Stomach (tissue), 9 donors: ENCODE measurements around the gene ADAMTSL4. TPM values are rescaled to one million over a fixed set of nuclear protein-coding genes. Genes with fewer than 3 reads are reported as not detected.

ENCODE experiments used
- DNase-seq, 2 donors: peaks; one replicate each; pipeline versions ENCODE4 v3.0.0 to v3.0.0-alpha.2; 2013 to 2019
- H3K27ac ChIP-seq, 5 donors: fragments of 200-600 bp in 4 of 5; sonication (generic) in 4 of 5; one replicate each; pipeline ENCODE4 v1.5.1; 2013 to 2019; ENCODE audit warnings: mild to moderate bottlenecking in 1 of 5, moderate library complexity in 1 of 5
- H3K27me3 ChIP-seq, 3 donors: fragments of 200-600 bp; sonication (generic); one replicate each; pipeline ENCODE4 v1.5.1; 2017 to 2019; ENCODE audit warnings: mixed run types in 1 of 3
- H3K36me3 ChIP-seq, 4 donors: fragments of 200-600 bp; sonication (generic); 1 replicate in 3 of 4; 2 replicates in 1 of 4; pipeline ENCODE4 v1.5.1; 2016 to 2019
- H3K4me1 ChIP-seq, 4 donors: fragments of 200-600 bp; sonication (generic); one replicate each; pipeline ENCODE4 v1.5.1; 2016 to 2019
- H3K4me3 ChIP-seq, 4 donors: fragments of 200-600 bp; sonication (generic) in 3 of 4; one replicate each; pipeline ENCODE4 v1.5.1; 2016 to 2019; ENCODE audit warnings: mild to moderate bottlenecking in 1 of 4
- H3K9me3 ChIP-seq, 4 donors: fragments of 200-600 bp; sonication (generic); one replicate each; pipeline ENCODE4 v1.5.1; 2016 to 2019
- EP300 ChIP-seq: sonication (generic); formaldehyde crosslinking; IDR thresholded peaks from one replicate; pipeline ENCODE4 v1.6.1; 2017; ENCODE audit warnings: antibody characterized with exemption
- POLR2A ChIP-seq, 4 donors: fragments of 450-650 bp; IDR thresholded peaks; one replicate each; pipeline ENCODE4 v1.6.1; 2016; ENCODE audit warnings: antibody characterized with exemption in 4 of 4, control low read depth in 2 of 4, mild to moderate bottlenecking in 1 of 4, moderate library complexity in 1 of 4
- POLR2AphosphoS5 ChIP-seq, 3 donors: sonication (generic); formaldehyde crosslinking; IDR thresholded peaks; one replicate each; pipeline ENCODE4 v1.6.1; 2016; ENCODE audit warnings: antibody characterized with exemption in 3 of 3
- WGBS, 5 donors: extraction: QIAGEN DNeasy Blood & Tissue Kit in 3 of 5; methylation state at CpG; one replicate each; pipeline versions ENCODE4 v1.1.5 to v1.1.7; 2013 to 2018; 5-methylcytosine and 5-hydroxymethylcytosine counted together
- intact Hi-C: fragments of 100-400 bp; cut with DNase I; formaldehyde crosslinking; loops from one replicate; pipeline ENCODE4 v1.15.1; 2023; ENCODE audit warnings: low total_unique reads
- polyA plus RNA-seq, 3 donors: library from polyadenylated mRNA; stranded (reverse); fragments of 200-250 nt; gene quantifications; one replicate each; pipeline ENCODE4 v1.2.3, GENCODE V29; 2013
- total RNA-seq, 5 donors: library from RNA; depleted of rRNA; stranded (reverse); fragments of >200 nt; gene quantifications; one replicate each; pipeline versions ENCODE4 v1.1.0 to v1.2.3, GENCODE V29; 2014 to 2016
- TF ChIP-seq, protein P1 (sequence below), 7 experiments: fragments of 450-650 bp in 4 of 7; fragments of 200-600 bp in 3 of 7; sonication (generic) in 3 of 7; IDR thresholded peaks; one replicate each; pipeline ENCODE4 v1.5.1; 2016 to 2019; ENCODE audit warnings: antibody characterized with exemption in 7 of 7, control low read depth in 2 of 7, mild to moderate bottlenecking in 1 of 7
- donor health status: healthy with polysubstance abuse.
- donor health status: Bipolar disorder and iron deficiency.
- donor health status: healthy.

ADAMTSL4 gene
- total and polyA plus RNA-seq, 8 donors = 4.9 to 54.2 (median 10.2) TPM

GRCh38 chr1:150535511-150536287 is 13.5 kb upstream of the ADAMTSL4 start:
- DNase-seq = no peak
- peaks cover 0 to 31% (median 21%) of the 10 kb centered on the region in 4 donors for H3K4me1 ChIP-seq
- no peaks in the 10 kb centered on the region for H3K9me3 ChIP-seq
- no peak overlapping the region for H3K27ac ChIP-seq
- H3K27me3 ChIP-seq = no peaks in the 10 kb centered on the region
- no peak overlapping the region for H3K4me3 ChIP-seq
- no peaks in the 10 kb centered on the region for H3K36me3 ChIP-seq
- TF ChIP-seq EP300 = no peak
- TF ChIP-seq POLR2A (IDR thresholded peaks at IDR 0.05) = no peak
- TF ChIP-seq, protein P1, sequence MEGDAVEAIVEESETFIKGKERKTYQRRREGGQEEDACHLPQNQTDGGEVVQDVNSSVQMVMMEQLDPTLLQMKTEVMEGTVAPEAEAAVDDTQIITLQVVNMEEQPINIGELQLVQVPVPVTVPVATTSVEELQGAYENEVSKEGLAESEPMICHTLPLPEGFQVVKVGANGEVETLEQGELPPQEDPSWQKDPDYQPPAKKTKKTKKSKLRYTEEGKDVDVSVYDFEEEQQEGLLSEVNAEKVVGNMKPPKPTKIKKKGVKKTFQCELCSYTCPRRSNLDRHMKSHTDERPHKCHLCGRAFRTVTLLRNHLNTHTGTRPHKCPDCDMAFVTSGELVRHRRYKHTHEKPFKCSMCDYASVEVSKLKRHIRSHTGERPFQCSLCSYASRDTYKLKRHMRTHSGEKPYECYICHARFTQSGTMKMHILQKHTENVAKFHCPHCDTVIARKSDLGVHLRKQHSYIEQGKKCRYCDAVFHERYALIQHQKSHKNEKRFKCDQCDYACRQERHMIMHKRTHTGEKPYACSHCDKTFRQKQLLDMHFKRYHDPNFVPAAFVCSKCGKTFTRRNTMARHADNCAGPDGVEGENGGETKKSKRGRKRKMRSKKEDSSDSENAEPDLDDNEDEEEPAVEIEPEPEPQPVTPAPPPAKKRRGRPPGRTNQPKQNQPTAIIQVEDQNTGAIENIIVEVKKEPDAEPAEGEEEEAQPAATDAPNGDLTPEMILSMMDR (IDR thresholded peaks at IDR 0.05) = no peak
- TF ChIP-seq POLR2AphosphoS5 (IDR thresholded peaks at IDR 0.05) = no peak
- intact Hi-C loops = no loop called here
- WGBS, 5 donors = 82 to 88% (median 85%) methylated on average over 13 to 14 of the region's 14 CpGs

DNA sequence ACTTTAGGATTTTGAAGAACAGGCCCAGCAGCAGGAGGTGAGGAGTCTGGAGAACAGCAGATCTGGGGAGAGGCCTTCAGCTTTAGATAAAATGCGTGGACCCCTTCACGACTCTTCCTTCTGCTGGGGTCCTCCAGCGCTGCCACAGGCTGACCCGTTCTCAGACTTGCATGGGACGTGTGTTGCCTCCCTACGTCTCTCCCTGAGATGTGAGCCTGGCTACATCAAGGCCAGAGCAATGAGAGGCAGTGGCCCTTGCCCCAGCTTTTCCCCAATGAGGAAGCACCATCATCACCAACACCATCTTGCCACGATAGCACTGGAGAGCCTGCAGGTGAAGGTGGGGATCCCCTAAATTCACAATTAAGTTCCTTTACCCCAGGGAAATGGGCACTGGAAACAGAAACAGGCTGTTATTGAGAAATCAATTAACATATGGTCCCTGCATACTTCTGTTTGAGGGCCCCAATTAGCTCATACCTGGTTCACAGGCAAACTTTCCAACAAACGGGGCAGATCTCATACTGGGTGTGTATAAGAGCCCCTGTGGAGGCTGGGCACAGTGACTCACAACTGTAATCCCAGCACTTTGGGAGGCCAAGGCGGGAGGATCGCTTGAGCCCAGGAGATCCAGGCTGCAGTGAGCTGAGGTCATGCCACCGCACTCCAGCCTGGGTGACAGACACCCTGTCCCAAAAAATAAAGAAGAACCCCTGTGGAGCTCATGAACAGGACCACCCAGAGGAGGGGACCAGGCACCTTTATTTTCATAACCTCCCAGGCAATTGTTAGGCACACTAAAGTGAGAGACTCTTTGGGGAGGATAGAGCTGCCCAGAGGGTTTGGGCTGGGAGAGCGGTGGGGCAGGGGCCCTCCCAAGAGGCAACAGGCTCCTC is 12.1 kb upstream of the ADAMTSL4 start:
- Histone ChIP-seq H3K27me3 (no peaks in the 10 kb centered on the region), H3K4me3 (no peak overlapping the region), H3K4me1 (peaks cover 0 to 22% (median 16%) of the 10 kb centered on the region in 4 donors), H3K36me3 (no peaks in the 10 kb centered on the region), H3K9me3 (no peaks in the 10 kb centered on the region), H3K27ac (peak overlapping the region in 3 of 5 donors; percentile 31 to 79 (median 52))
- intact Hi-C loops = no loop called here
- TF ChIP-seq POLR2AphosphoS5 (IDR thresholded peaks at IDR 0.05) = no peak
- no peak for TF ChIP-seq POLR2A (IDR thresholded peaks at IDR 0.05)
- TF ChIP-seq, protein P1 (IDR thresholded peaks at IDR 0.05) = no peak
- no peak for TF ChIP-seq EP300
- 88 to 94% (median 93%) methylated on average over 12 of the region's 12 CpGs for WGBS, 5 donors
- DNase-seq = no peak

DNA sequence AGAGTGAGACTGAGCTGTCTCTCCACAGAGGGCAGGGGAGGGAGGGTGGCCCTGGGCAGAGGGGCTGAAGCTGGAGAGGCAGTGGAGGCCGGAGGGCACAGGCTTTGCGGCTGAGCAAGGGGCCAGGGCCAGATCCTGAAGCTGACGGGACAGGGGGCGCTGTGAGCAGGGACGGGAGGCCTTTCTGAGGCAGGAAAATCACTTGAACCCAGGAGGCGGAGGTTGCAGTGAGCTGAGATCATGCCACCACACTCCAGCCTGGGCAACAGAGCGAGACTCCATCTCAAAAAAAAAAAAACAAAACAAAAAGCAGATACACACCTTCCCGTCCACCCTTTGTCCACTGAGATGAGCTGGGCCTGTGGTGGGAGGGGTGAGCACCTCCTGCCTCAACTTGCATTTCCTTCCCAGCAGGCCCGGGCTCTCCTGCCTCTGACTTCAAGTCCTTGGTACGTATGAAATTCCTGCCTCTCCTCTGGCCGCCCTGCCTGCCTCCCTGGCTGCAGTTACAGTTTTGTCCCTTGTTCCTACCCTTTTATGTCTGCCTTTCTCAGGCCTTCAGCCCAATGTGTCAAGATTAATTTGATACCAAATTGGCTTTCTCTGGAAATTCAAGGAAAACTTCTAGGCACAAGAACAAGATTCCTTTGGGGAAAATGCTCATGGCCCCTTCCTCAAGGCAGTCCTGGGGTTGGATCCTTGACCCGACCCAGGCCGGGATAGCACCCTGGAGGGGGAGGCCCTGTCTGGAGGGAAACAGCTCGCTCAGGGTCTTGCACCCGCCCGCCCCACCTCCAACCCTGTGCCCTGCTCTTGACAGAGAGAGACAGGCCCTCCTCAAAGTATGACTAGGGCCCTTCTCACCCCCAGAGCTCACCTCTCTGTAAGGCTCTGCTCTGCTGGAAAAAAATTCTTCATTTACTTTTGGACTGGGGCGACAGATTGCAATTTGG is 11.2 kb upstream of the ADAMTSL4 start:
- H3K27ac ChIP-seq = peak overlapping the region in 3 of 5 donors; percentile 31 to 79 (median 52)
- WGBS, 5 donors = 68 to 79% (median 74%) methylated on average over 16 to 17 of the region's 17 CpGs

More for the DNA sequence above, 11.2 kb upstream of the ADAMTSL4 start:
- intact Hi-C loops = no loop called here
- no peaks in the 10 kb centered on the region for H3K27me3 ChIP-seq
- TF ChIP-seq POLR2AphosphoS5 (IDR thresholded peaks at IDR 0.05) (no peak), EP300 (no peak), POLR2A (IDR thresholded peaks at IDR 0.05) (no peak)
- TF ChIP-seq, protein P1 (IDR thresholded peaks at IDR 0.05) = no peak
- no peak overlapping the region for H3K4me3 ChIP-seq
- H3K36me3 ChIP-seq = no peaks in the 10 kb centered on the region
- H3K9me3 ChIP-seq = no peaks in the 10 kb centered on the region
- no peak for DNase-seq
- H3K4me1 ChIP-seq = peaks cover 0 to 12% (median 7%) of the 10 kb centered on the region in 4 donors
